AG09309 (cell line): ENCODE measurements around the gene WNT6.

Source experiments
- DNase-seq: peaks from one replicate; pipeline ENCODE4 v3.0.0-alpha.2; 2010; ENCODE audit warnings: low read depth
- H3K4me3 ChIP-seq: 2 replicates; pipeline ENCODE4 v1.5.1; 2011; ENCODE audit warnings: mild to moderate bottlenecking, low read depth, low read length, moderate library complexity; ENCODE audit not compliant: control insufficient read depth
- CTCF ChIP-seq: IDR thresholded peaks from 2 replicates; pipeline ENCODE4 v1.5.1; 2011; ENCODE audit warnings: mild to moderate bottlenecking, low read depth, low read length, inconsistent platforms; ENCODE audit not compliant: insufficient read depth, control insufficient read depth; ENCODE audit errors: missing control alignments

The WNT6 gene

GRCh38 chr2:218876562-218877219 lies 17.1 kb downstream of the WNT6 start:
- DNase-seq = no peak
- no peak overlapping the region for H3K4me3 ChIP-seq
- TF ChIP-seq CTCF = peak; percentile 96

- no peak for TF ChIP-seq CTCF
- H3K4me3 ChIP-seq = no peak overlapping the region
- DNase-seq = no peak
Measured at GRCh38 chr2:218877331-218877730, 17.7 kb downstream of the WNT6 start.

GRCh38 chr2:218877891-218878290 lies 18.3 kb downstream of the WNT6 start:
- DNase-seq = no peak
- H3K4me3 ChIP-seq = no peak overlapping the region
- no peak for TF ChIP-seq CTCF

GRCh38 chr2:218878486-218878885 lies 18.9 kb downstream of the WNT6 start:
- H3K4me3 ChIP-seq = no peak overlapping the region
- DNase-seq = no peak
- TF ChIP-seq CTCF = no peak

GRCh38 chr2:218878926-218879761 lies 19.5 kb downstream of the WNT6 start:
- no peak for TF ChIP-seq CTCF
- H3K4me3 ChIP-seq = no peak overlapping the region
- DNase-seq = no peak

GRCh38 chr2:218879776-218880101 lies 20.1 kb downstream of the WNT6 start:
- DNase-seq = no peak
- no peak overlapping the region for H3K4me3 ChIP-seq
- TF ChIP-seq CTCF = no peak
